GM18858 (cell line): ENCODE data around the gene KANSL1.

Source experiments
- ATAC-seq: cut with Tn5 transposase; IDR thresholded peaks from one replicate; pipeline ENCODE4 v1.9.1; 2021; ENCODE audit not compliant: unreplicated experiment

KANSL1 gene

DNA sequence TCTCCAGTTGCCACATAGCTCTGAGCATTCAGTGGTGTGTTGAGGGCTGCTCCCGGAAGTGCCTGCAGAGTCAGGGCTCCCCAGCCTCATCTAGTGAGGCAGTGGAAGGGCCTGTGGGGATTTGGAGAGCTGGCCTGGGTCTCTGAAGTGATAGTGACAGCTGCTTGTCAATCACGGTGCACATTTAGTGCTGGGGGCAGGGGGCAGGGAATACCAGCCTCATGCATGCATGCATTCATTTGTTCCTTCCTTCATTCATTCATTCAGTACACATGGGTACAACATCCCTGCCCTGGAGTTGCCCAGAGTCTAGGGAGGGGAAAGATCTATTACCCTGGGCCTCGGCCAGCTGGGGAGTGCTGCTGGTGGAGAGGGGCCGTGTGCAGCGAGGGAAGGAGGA, 205.5 kb downstream of the KANSL1 start:
- no peak for ATAC-seq

- ATAC-seq, result no peak
These were observed 207.2 kb downstream of the KANSL1 start for GRCh38 chr17:45986056-45986455.

DNA sequence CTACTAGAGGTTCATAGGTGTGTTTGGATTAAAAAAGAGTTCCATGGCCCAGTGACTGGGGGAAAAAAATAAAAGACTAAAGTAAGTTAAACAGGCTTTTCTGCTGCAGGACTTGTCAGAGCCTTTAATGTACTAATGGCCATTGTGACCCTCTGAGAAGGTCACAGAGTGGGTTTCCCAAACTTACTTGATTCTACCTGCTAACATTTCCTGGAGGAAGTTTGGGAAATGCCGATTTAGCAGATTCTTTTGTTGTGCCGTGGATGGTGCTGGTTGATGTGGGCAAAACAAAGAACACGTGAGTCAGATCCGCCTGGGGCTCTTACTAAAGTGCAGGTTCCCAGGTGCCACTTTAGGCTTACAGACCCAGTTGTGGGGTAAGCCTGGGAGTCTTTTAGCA, 207.8 kb downstream of the KANSL1 start:
- ATAC-seq, result no peak

- no peak for ATAC-seq
These were observed 208.9 kb downstream of the KANSL1 start for GRCh38 chr17:45984368-45984767.

DNA sequence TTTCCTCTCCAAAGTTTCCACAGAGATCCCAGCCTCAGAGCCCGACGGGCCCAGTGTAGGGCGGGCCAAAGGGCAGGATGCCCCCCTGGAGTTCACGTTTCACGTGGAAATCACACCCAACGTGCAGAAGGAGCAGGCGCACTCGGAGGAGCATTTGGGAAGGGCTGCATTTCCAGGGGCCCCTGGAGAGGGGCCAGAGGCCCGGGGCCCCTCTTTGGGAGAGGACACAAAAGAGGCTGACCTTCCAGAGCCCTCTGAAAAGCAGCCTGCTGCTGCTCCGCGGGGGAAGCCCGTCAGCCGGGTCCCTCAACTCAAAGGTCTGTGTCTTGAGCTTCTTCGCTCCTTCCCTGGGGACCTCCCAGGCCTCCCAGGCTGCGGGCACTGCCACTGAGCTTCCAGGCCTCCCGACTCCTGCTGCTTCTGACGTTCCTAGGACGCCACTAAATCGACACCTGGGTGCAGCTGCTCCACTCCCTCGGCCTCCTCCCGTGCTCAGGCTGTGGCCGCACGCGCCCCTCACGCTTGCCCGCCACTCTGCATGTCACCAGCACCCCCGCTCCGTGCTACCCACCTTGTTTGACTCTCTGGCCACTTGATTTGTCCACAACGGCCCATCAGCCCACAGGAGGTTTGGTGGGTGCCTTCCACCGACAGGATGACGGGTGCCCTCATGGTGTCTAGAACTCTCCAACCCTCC, 209.5 kb downstream of the KANSL1 start:
- ATAC-seq, result no peak

- no peak for ATAC-seq
These were observed 210.2 kb downstream of the KANSL1 start for GRCh38 chr17:45982791-45983613.

DNA sequence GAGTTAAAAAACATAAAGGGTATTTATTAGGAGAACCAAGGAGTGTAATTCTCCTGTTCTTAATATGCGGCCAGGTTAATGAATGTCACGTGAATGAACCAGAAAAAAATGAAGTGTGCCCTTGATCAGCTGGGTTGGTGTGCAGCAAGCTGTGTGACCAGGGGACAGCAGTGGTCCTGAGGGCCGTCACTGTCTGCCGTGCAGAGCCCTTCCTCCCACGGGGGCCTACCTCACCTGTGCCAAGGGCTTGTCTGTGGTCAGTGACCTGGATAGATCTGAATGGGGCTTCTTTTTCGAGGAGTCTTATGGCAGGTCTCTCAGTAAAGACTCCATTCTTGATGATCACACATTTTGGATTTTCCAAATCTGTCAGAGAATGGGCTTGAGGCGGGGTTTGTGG, 211.9 kb downstream of the KANSL1 start:
- ATAC-seq, result no peak

- no peak for ATAC-seq
These were observed 212.4 kb downstream of the KANSL1 start for GRCh38 chr17:45980855-45981254.
